ENCODE measurements around the gene BCOR.

The BCOR gene

GRCh38 chrX:40094900-40095582 is 2.7 kb downstream of the BCOR start:
- TF ChIP-seq CTCF (conservative IDR thresholded peaks at IDR 0.05; ENCODE audit: low read length) (no peak), EZH2phosphoT487 (IDR thresholded peaks at IDR 0.05; ENCODE audit: borderline replicate concordance) (no peak)
- Histone ChIP-seq H3K79me2 (ENCODE audit: insufficient read depth, low read length) (peaks cover 91% of the 10 kb centered on the region), H3K4me2 (ENCODE audit: low read depth, low read length, poor library complexity, severe bottlenecking) (peak overlapping the region; percentile 91), H3K27me3 (ENCODE audit: insufficient read depth, low read length, poor library complexity, severe bottlenecking) (no peaks in the 10 kb centered on the region), H3K36me3 (ENCODE audit: insufficient read depth, low read length) (no peaks in the 10 kb centered on the region), H3K4me1 (ENCODE audit: insufficient read depth, low read length, poor library complexity, severe bottlenecking) (peaks cover 21% of the 10 kb centered on the region), H3K4me3 (ENCODE audit: low read length, poor library complexity, severe bottlenecking) (peak overlapping the region; percentile 81), H4K20me1 (ENCODE audit: insufficient read depth, low read length, poor library complexity, severe bottlenecking) (peaks cover 59% of the 10 kb centered on the region), H3K9me2 (replicated peaks; ENCODE audit: low read depth, low read length) (no peaks in the 10 kb centered on the region), H3F3A (ENCODE audit: low read depth) (no peaks in the 10 kb centered on the region), H3K9ac (ENCODE audit: low read depth, low read length, poor library complexity, severe bottlenecking) (peak overlapping the region; percentile 88), H2AFZ (ENCODE audit: low read length) (no peak overlapping the region), H3K9me3 (ENCODE audit: insufficient read depth, low read depth, low read length) (no peaks in the 10 kb centered on the region)

GRCh38 chrX:40094041-40094899 is 3.5 kb downstream of the BCOR start:
- H3K9me2 ChIP-seq (replicated peaks; ENCODE audit: low read depth, low read length): no peaks in the 10 kb centered on the region
- no peaks in the 10 kb centered on the region for H3K27me3 ChIP-seq (ENCODE audit: insufficient read depth, low read length, poor library complexity, severe bottlenecking)
- no peak for TF ChIP-seq CTCF (conservative IDR thresholded peaks at IDR 0.05; ENCODE audit: low read length)
- no peak for TF ChIP-seq EZH2phosphoT487 (IDR thresholded peaks at IDR 0.05; ENCODE audit: borderline replicate concordance)
- no peaks in the 10 kb centered on the region for H3K9me3 ChIP-seq (ENCODE audit: insufficient read depth, low read depth, low read length)
- H3K4me1 ChIP-seq (ENCODE audit: insufficient read depth, low read length, poor library complexity, severe bottlenecking): peaks cover 17% of the 10 kb centered on the region
- H2AFZ ChIP-seq (ENCODE audit: low read length): no peak overlapping the region
- H3K9ac ChIP-seq (ENCODE audit: low read depth, low read length, poor library complexity, severe bottlenecking): peak overlapping the region; percentile 88
- H3F3A ChIP-seq (ENCODE audit: low read depth): no peaks in the 10 kb centered on the region
- H3K4me3 ChIP-seq (ENCODE audit: low read length, poor library complexity, severe bottlenecking): peak overlapping the region; percentile 81
- no peaks in the 10 kb centered on the region for H3K36me3 ChIP-seq (ENCODE audit: insufficient read depth, low read length)
- H4K20me1 ChIP-seq (ENCODE audit: insufficient read depth, low read length, poor library complexity, severe bottlenecking): peaks cover 65% of the 10 kb centered on the region
- H3K4me2 ChIP-seq (ENCODE audit: low read depth, low read length, poor library complexity, severe bottlenecking): peak overlapping the region; percentile 91
- peaks cover 91% of the 10 kb centered on the region for H3K79me2 ChIP-seq (ENCODE audit: insufficient read depth, low read length)

GRCh38 chrX:40093586-40093985 is 4.2 kb downstream of the BCOR start:
- Histone ChIP-seq H3K9ac (ENCODE audit: low read depth, low read length, poor library complexity, severe bottlenecking) (peak overlapping the region; percentile 88), H3K4me2 (ENCODE audit: low read depth, low read length, poor library complexity, severe bottlenecking) (peak overlapping the region; percentile 91), H3K36me3 (ENCODE audit: insufficient read depth, low read length) (no peaks in the 10 kb centered on the region), H3K9me2 (replicated peaks; ENCODE audit: low read depth, low read length) (no peaks in the 10 kb centered on the region), H2AFZ (ENCODE audit: low read length) (no peak overlapping the region), H4K20me1 (ENCODE audit: insufficient read depth, low read length, poor library complexity, severe bottlenecking) (peaks cover 72% of the 10 kb centered on the region), H3K4me3 (ENCODE audit: low read length, poor library complexity, severe bottlenecking) (peak overlapping the region; percentile 81), H3F3A (ENCODE audit: low read depth) (no peaks in the 10 kb centered on the region), H3K9me3 (ENCODE audit: insufficient read depth, low read depth, low read length) (no peaks in the 10 kb centered on the region), H3K79me2 (ENCODE audit: insufficient read depth, low read length) (peaks cover 93% of the 10 kb centered on the region), H3K27me3 (ENCODE audit: insufficient read depth, low read length, poor library complexity, severe bottlenecking) (no peaks in the 10 kb centered on the region), H3K4me1 (ENCODE audit: insufficient read depth, low read length, poor library complexity, severe bottlenecking) (peaks cover 19% of the 10 kb centered on the region)
- TF ChIP-seq CTCF (conservative IDR thresholded peaks at IDR 0.05; ENCODE audit: low read length): no peak
- TF ChIP-seq EZH2phosphoT487 (IDR thresholded peaks at IDR 0.05; ENCODE audit: borderline replicate concordance): no peak
